MM.1S (cell line): ENCODE data around the gene MVB12B.

Experiments
- DNase-seq: peaks from one replicate; pipeline ENCODE4 v3.0.0-alpha.2; 2015
- H2AFZ ChIP-seq: fragments of 300-600 bp; sonication (generic); 2 replicates; pipeline ENCODE4 v1.6.0; 2016; ENCODE audit warnings: antibody characterized with exemption, low read length
- H3F3A ChIP-seq: fragments of 300-600 bp; sonication (generic); 2 replicates; pipeline ENCODE4 v1.6.1; 2016; ENCODE audit warnings: mild to moderate bottlenecking, antibody characterized with exemption, low read length, moderate library complexity, mixed read lengths; ENCODE audit not compliant: insufficient read depth
- H3K27ac ChIP-seq: fragments of 300-600 bp; sonication (generic); 2 replicates; pipeline ENCODE4 v1.5.1; 2016; ENCODE audit warnings: mild to moderate bottlenecking, low read length
- H3K27me3 ChIP-seq: fragments of 300-600 bp; sonication (generic); replicated peaks from 2 replicates; pipeline ENCODE4 v1.6.0; 2016; ENCODE audit warnings: low read length; ENCODE audit not compliant: insufficient read depth
- H3K36me3 ChIP-seq: fragments of 300-600 bp; sonication (generic); replicated peaks from 2 replicates; pipeline ENCODE4 v1.6.1; 2016; ENCODE audit warnings: mild to moderate bottlenecking, low read length, mixed read lengths; ENCODE audit not compliant: insufficient read depth
- H3K4me1 ChIP-seq: fragments of 300-600 bp; sonication (generic); 2 replicates; pipeline ENCODE4 v1.6.1; 2016; ENCODE audit warnings: low read length, mixed read lengths
- H3K4me2 ChIP-seq: fragments of 300-600 bp; sonication (generic); 2 replicates; pipeline ENCODE4 v1.6.0; 2016; ENCODE audit warnings: low read depth, low read length
- H3K4me3 ChIP-seq: fragments of 300-600 bp; sonication (generic); 2 replicates; pipeline ENCODE4 v1.5.1; 2016; ENCODE audit warnings: low read length, mixed read lengths
- H3K79me2 ChIP-seq: fragments of 300-600 bp; sonication (generic); 2 replicates; pipeline ENCODE4 v1.6.1; 2016; ENCODE audit warnings: mixed run types, low read length, mixed read lengths
- H3K9ac ChIP-seq: fragments of 300-600 bp; sonication (generic); 2 replicates; pipeline ENCODE4 v1.6.1; 2016; ENCODE audit warnings: low read length, mixed read lengths
- H3K9me2 ChIP-seq: fragments of 300-600 bp; sonication (generic); replicated peaks from 2 replicates; pipeline ENCODE4 v1.6.1; 2016; ENCODE audit warnings: mild to moderate bottlenecking, low read length, mixed read lengths; ENCODE audit not compliant: insufficient read depth
- H3K9me3 ChIP-seq: fragments of 300-600 bp; sonication (generic); replicated peaks from 2 replicates; pipeline ENCODE4 v1.6.1; 2016; ENCODE audit warnings: mild to moderate bottlenecking, low read length, mixed read lengths; ENCODE audit not compliant: insufficient read depth
- H4K20me1 ChIP-seq: fragments of 300-600 bp; sonication (generic); 2 replicates; pipeline ENCODE4 v1.6.1; 2016; ENCODE audit warnings: mild to moderate bottlenecking, low read length, moderate library complexity, mixed read lengths; ENCODE audit not compliant: insufficient read depth
- CTCF ChIP-seq: fragments of 300-600 bp; sonication (generic); IDR thresholded peaks from 2 replicates; pipeline ENCODE4 v1.5.1; 2016; ENCODE audit warnings: antibody characterized with exemption, low read length, mixed read lengths
- EZH2 ChIP-seq: fragments of 300-600 bp; sonication (generic); optimal IDR thresholded peaks from 2 replicates; pipeline ENCODE3; 2017; ENCODE audit warnings: low read depth, mild to moderate bottlenecking, antibody characterized with exemption, low read length, mixed read lengths
- EZH2phosphoT487 ChIP-seq: fragments of 300-600 bp; sonication (generic); IDR thresholded peaks from 2 replicates; pipeline ENCODE4 v1.6.1; 2018; ENCODE audit warnings: antibody characterized with exemption, low read length

The MVB12B gene

GRCh38 chr9:126510564-126510963 lies 183.9 kb downstream of the MVB12B start:
- no peaks in the 10 kb centered on the region for H3K9me2 ChIP-seq

GRCh38 chr9:126511411-126511810 lies 184.8 kb downstream of the MVB12B start:
- Histone ChIP-seq H3K4me2 (no peak overlapping the region), H3K4me1 (peaks cover 1% of the 10 kb centered on the region), H3K79me2 (no peaks in the 10 kb centered on the region), H3K4me3 (no peak overlapping the region), H3K9me2 (no peaks in the 10 kb centered on the region), H3K27ac (no peak overlapping the region), H4K20me1 (no peaks in the 10 kb centered on the region), H3K36me3 (no peaks in the 10 kb centered on the region), H3K27me3 (peaks cover 91% of the 10 kb centered on the region), H3F3A (0 out of 2 replicates have a peak, but pooled peaks cover under 1% of the 10 kb centered on the region), H3K9ac (no peak overlapping the region), H3K9me3 (no peaks in the 10 kb centered on the region), H2AFZ (no peak overlapping the region)
- TF ChIP-seq EZH2phosphoT487 (no peak), EZH2 (no peak), CTCF (no peak)
- no peak for DNase-seq

More at GRCh38 chr9:126510564-126510963, 183.9 kb downstream of the MVB12B start:
- DNase-seq: no peak
- no peak overlapping the region for H3K9ac ChIP-seq
- TF ChIP-seq EZH2: no peak
- TF ChIP-seq CTCF: no peak
- H3K27ac ChIP-seq: no peak overlapping the region
- no peaks in the 10 kb centered on the region for H3F3A ChIP-seq
- H3K4me1 ChIP-seq: no peaks in the 10 kb centered on the region
- no peaks in the 10 kb centered on the region for H4K20me1 ChIP-seq
- H3K9me3 ChIP-seq: no peaks in the 10 kb centered on the region
- H3K79me2 ChIP-seq: no peaks in the 10 kb centered on the region
- no peak overlapping the region for H3K4me2 ChIP-seq
- no peak overlapping the region for H2AFZ ChIP-seq
- no peaks in the 10 kb centered on the region for H3K36me3 ChIP-seq
- H3K27me3 ChIP-seq: peaks cover 93% of the 10 kb centered on the region
- no peak overlapping the region for H3K4me3 ChIP-seq

GRCh38 chr9:126513159-126514036 lies 186.8 kb downstream of the MVB12B start:
- H3K4me1 ChIP-seq: peaks cover 14% of the 10 kb centered on the region
- no peak overlapping the region for H3K4me3 ChIP-seq
- H2AFZ ChIP-seq: no peak overlapping the region
- peaks cover 14% of the 10 kb centered on the region for H3F3A ChIP-seq
- H3K9me3 ChIP-seq: no peaks in the 10 kb centered on the region
- peaks cover 83% of the 10 kb centered on the region for H3K27me3 ChIP-seq
- no peak overlapping the region for H3K4me2 ChIP-seq
- DNase-seq: no peak
- no peaks in the 10 kb centered on the region for H4K20me1 ChIP-seq
- H3K9ac ChIP-seq: no peak overlapping the region
- no peaks in the 10 kb centered on the region for H3K9me2 ChIP-seq
- no peak for TF ChIP-seq EZH2phosphoT487
- TF ChIP-seq CTCF: no peak
- TF ChIP-seq EZH2: no peak
- H3K79me2 ChIP-seq: no peaks in the 10 kb centered on the region
- H3K27ac ChIP-seq: no peak overlapping the region
- H3K36me3 ChIP-seq: no peaks in the 10 kb centered on the region
